ENCODE measurements around the gene SLC38A10. TPM values are rescaled to one million over a fixed set of nuclear protein-coding genes. Genes with fewer than 3 reads are reported as not detected.

The SLC38A10 gene
- total RNA-seq, 3 donors from 2014 or later: 45.7 to 58.6 (median 53.9) TPM

DNA sequence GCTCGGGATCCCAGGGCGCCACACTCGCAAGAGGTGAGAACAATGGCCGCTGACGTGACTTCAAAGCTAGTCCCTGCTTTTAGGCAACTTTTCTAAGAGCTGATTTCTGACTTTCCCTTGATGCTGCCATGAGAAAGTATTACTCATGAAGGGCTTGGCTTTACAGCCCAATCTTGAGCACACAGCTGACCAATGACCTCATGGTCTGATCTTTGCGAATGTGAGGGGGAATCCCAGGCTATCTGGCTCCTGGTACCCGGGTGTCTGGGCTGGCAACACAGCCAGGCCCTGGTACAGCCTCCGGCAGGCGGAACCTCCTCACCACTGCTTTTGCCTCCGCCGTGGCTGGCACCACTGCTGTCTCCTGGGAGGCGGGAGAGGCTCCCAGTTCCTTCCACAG lies 38.5 kb downstream of the SLC38A10 start:
- Mint-ChIP-seq H3K4me1 (ENCODE audit: low read depth) (peaks cover 3% of the 10 kb centered on the region), H3K36me3 (ENCODE audit: insufficient read depth) (peaks cover 14% of the 10 kb centered on the region), H3K27me3 (ENCODE audit: low read depth) (no peaks in the 10 kb centered on the region), H3K4me3 (no peak overlapping the region), H3K9me3 (no peaks in the 10 kb centered on the region)
- ATAC-seq (no peak), DNase-seq (no peak)

DNA sequence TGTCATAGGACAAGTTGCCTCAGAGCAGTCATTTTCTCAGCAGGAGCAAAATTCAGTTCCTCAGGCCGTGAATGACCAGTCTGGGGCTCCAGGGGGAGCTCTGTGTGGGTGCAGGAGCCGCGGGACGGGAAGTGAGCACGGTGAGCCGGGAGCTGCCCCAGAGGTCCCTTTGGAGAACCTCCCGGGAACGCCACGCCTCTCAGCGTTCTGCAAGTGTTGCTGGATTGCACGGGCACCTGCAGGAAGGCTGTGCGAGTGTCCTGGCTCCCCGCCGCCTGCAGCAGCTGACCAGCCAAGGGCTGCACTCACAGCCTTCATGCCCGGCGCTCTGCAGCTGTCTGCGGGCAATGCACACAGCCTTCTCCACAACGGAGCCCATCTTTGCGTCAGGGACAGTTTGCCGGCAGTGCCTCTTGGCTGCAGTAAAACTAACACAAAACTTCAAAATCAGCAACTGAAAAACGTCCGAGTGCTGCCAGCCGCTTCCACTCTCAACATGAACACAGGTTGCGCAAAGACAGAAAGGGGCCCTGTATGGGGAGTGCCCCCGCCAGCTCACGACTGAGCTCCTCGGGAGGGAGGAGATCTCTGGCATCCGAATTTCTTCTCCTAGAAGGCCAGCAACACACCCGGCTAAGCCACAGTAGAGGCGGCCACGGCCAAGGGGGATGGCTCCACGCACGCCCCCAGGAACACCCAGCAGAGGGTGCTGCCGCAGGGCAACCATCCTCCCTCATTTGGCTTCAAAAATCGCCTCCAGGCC lies 40.0 kb downstream of the SLC38A10 start:
- Mint-ChIP-seq H3K36me3 (ENCODE audit: insufficient read depth) (peaks cover 20% of the 10 kb centered on the region), H3K9me3 (no peaks in the 10 kb centered on the region), H3K27me3 (ENCODE audit: low read depth) (no peaks in the 10 kb centered on the region), H3K4me3 (no peak overlapping the region), H3K4me1 (ENCODE audit: low read depth) (peaks cover 3% of the 10 kb centered on the region)
- no peak for DNase-seq
- ATAC-seq: no peak

DNA sequence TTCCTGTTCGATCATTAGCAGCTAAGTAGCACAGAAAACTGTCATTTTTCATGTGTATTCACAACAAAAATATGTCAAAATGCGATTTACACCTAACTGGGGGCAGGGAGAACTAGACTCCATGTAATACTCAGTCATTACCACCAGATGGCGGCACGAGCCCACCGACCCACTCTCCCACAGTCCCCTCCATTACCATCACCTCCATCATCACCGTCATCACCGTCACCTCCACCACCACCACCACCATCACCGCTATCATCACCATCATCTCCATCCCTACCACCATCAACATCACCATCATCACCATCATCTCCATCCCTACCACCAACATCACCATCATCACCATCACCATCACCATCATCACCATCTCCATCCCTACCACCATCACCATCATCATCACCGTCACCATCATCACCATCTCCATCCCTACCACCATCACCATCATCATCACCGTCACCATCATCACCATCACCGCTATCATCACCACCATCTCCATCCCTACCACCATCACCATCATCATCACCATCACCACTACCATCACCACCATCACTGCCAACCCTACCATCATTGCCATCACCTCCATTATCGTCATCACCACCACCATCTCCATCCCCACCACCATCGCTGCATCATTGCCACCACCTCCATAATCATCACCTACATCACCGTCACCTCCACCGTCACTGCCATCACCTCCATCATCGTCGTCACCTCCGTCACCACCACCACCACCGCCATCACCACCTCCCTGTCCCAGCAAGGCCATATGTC lies 41.6 kb downstream of the SLC38A10 start:
- DNase-seq (peak; percentile 58), ATAC-seq (peak; percentile 77 to 81)
- Mint-ChIP-seq H3K27me3 (ENCODE audit: low read depth) (no peaks in the 10 kb centered on the region), H3K36me3 (ENCODE audit: insufficient read depth) (peaks cover 23% of the 10 kb centered on the region), H3K4me1 (ENCODE audit: low read depth) (peaks cover 3% of the 10 kb centered on the region), H3K9me3 (no peaks in the 10 kb centered on the region), H3K4me3 (no peak overlapping the region)

DNA sequence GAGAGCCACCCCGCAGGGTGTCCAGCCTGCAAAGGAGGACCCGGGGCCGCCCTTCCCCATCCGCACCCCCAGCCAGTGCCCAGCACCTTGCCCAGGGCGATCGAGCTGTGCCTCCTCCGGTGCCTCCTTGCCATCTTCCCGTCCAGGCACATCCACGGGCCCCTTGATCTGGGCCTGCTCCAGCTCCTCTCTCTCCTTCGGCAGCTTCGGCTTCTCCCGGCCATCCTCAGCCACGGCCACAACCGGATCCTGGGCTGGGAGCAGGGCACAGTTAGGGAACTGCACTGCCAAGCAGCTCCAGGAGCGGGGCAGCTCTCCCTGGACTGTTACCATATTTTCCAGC lies 42.1 kb downstream of the SLC38A10 start:
- no peaks in the 10 kb centered on the region for H3K27me3 Mint-ChIP-seq (ENCODE audit: low read depth)
- no peak for ATAC-seq
- peaks cover 3% of the 10 kb centered on the region for H3K4me1 Mint-ChIP-seq (ENCODE audit: low read depth)
- no peak for DNase-seq
- H3K4me3 Mint-ChIP-seq: no peak overlapping the region
- no peaks in the 10 kb centered on the region for H3K9me3 Mint-ChIP-seq
- H3K36me3 Mint-ChIP-seq (ENCODE audit: insufficient read depth): peaks cover 23% of the 10 kb centered on the region

DNA sequence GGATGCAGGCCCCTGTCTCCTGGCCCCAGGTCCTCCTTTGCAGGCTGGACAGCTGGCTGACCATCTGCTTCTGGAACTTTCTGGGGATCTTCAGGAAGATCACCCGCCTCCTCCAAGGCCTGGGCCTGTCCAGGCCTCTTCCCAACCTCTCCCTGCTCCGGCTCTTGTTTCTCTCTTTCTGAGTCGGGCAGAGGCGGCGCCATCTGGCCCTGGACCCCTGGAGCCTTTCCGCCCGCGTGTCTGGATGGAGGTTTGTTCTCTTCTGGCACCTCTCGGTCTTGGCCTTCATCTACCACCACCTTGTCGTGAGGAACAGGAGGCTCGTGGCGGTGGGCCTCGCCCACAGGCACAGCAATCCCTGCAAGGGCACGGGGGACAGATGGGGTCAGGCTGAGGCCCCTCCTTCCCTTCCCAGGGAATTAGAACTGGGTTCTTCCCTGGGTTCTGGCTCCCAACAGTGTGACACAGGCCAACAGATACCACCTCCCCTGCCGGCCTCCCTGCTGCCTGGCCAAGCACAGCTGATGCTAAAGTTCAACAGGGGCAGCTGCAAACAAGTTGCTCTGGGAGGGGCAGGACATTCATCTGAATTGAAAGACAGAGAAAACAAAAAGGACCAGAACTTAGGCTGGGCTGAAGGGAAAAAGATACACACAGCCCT lies 42.7 kb downstream of the SLC38A10 start:
- Mint-ChIP-seq H3K9me3 (no peaks in the 10 kb centered on the region), H3K27me3 (ENCODE audit: low read depth) (no peaks in the 10 kb centered on the region), H3K4me3 (no peak overlapping the region), H3K4me1 (ENCODE audit: low read depth) (peaks cover 3% of the 10 kb centered on the region), H3K36me3 (ENCODE audit: insufficient read depth) (peaks cover 22% of the 10 kb centered on the region)
- no peak for DNase-seq
- no peak for ATAC-seq

DNA sequence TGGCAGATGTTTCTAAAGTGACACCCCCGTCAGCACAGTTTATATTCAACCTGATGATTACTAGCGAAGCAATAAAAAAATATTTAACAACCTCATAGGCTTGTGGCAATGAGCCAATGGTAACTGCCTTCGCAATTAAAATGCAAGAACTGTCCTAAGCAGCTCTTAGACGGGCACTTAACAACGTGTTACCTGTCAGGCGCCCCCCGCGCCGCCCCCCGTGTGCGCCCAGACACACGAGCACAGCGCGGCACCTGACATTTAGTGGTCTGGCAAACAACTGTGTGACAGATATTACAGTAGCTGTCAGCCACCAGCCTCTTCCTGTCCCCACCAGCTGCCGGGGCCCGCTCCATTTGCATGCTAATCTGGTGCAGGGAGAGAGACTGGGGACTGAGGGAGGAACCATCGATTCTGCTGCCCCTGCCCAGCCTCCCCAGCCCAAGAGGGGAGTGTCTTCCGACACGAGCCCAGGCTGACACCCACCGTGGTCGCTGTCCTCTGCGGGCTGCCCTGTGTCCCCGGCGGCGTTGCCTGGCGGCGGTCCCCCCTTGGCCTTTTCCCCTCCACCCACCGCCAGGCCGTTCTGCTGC lies 43.3 kb downstream of the SLC38A10 start:
- peaks cover 3% of the 10 kb centered on the region for H3K4me1 Mint-ChIP-seq (ENCODE audit: low read depth)
- ATAC-seq (no peak), DNase-seq (no peak)
- H3K9me3 Mint-ChIP-seq: no peaks in the 10 kb centered on the region
- no peaks in the 10 kb centered on the region for H3K27me3 Mint-ChIP-seq (ENCODE audit: low read depth)
- peaks cover 21% of the 10 kb centered on the region for H3K36me3 Mint-ChIP-seq (ENCODE audit: insufficient read depth)
- no peak overlapping the region for H3K4me3 Mint-ChIP-seq

DNA sequence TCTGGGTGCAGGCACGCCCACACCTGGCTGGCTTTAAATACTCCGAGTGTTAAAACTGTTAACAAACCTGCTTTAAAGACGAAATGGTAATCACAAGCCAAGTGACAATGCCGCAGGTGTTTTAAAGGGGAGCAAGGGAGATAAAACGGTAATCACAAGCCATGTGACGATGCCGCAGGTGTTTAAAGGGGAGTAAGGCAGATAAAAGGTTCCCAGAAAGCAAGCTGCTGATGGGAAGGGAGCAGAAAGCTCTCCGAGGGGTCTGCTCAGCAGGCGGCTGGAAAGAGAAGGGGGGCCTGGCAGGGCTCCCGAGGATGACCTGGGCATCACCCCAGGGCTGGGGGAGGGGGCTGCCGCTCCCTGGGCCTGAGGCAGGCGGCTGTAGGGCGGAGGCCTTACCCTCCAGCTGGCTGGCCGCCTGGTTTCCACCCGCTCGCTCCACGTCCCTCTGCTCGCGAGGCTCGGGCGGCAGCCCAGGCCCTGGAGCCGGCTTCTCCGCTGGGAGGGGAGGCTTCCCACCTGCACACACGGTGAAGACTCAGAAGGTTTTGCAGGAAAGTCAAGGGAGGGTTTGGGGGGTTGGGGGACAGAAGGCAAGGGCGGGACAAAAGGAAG lies 43.9 kb downstream of the SLC38A10 start:
- no peaks in the 10 kb centered on the region for H3K9me3 Mint-ChIP-seq
- no peaks in the 10 kb centered on the region for H3K27me3 Mint-ChIP-seq (ENCODE audit: low read depth)
- ATAC-seq (no peak), DNase-seq (no peak)
- H3K4me3 Mint-ChIP-seq: no peak overlapping the region
- H3K36me3 Mint-ChIP-seq (ENCODE audit: insufficient read depth): peaks cover 21% of the 10 kb centered on the region
- peaks cover 3% of the 10 kb centered on the region for H3K4me1 Mint-ChIP-seq (ENCODE audit: low read depth)

DNA sequence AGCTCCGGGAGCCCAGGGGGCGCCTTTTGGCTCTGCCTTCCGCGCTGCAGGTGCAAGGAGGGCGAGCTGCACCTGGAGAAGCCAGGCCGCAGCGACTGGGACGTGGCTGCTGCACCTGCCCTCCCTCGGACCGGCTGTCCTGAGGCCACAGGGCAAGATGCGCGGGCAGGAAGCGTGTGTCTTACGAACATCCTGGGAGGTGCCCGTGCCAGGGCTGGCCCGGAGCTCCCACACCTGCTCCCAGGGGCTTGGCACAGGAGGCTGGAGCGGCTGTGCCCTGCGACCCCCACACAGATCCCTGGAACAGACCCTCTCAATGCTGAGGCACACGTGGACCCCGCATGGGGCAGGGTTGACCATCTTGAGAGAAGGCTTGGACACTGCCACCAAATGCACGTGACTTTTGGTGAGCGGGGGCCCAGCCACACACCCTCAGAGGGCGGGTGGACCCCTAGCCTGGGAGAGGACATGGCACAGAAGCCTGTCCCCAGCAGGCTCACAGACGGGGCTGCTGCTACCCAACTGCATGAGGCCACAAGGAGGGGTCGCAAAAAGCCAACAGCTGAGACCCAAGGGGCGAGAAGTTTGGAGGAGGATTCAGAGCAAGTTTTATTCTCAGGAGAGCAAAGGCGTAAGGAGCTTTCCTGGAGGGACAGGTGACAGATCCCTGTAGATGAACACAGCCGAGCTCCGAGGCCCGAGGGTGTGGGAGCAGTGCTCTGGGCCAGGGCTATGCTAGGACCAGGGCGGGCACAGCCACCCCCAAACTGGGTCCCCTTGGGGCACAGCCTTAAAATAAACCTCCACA lies 44.6 kb downstream of the SLC38A10 start:
- DNase-seq (no peak), ATAC-seq (no peak)
- H3K36me3 Mint-ChIP-seq (ENCODE audit: insufficient read depth): peaks cover 21% of the 10 kb centered on the region
- H3K9me3 Mint-ChIP-seq: no peaks in the 10 kb centered on the region
- no peaks in the 10 kb centered on the region for H3K27me3 Mint-ChIP-seq (ENCODE audit: low read depth)
- no peak overlapping the region for H3K4me3 Mint-ChIP-seq
- peaks cover 3% of the 10 kb centered on the region for H3K4me1 Mint-ChIP-seq (ENCODE audit: low read depth)

DNA sequence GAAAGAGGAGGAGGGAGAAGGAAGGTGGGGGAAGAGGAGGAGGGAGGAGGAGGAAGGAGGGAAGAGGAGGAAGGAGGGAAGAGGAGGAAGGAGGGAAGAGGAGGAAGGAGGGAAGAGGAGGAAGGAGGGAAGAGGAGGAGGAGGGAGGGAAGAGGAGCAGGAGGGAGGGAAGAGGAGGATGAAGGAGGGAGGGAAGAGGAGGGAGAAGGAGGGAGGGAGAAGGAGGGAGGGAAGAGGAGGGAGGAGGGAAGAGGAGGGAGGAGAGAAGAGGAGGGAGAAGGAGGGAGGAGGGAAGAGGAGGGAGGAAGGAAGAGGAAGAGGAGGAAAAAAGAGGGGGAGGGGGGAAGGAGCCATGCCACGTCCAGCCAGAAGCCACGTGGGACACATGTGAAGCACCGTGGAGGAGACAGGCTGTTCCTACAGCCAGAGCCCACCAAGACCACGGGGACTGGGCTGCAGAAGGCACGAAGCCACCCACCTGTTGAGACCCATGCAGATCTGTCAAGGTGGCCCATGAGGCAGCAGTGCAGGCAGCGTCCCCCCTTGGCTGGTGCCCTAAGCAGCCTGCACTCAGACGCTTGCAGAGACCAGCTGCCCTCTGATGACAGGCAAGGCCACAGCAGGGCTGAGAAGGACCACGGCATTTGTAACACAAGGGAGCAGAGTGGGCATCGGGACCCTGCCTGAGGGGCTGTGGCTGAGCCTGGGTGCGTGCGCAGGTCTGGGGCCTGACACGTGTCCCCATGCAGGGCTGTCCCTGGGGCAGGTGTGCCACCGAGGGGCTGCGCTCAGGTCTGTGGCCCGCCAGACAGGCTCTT lies 45.7 kb downstream of the SLC38A10 start:
- ATAC-seq (no peak), DNase-seq (no peak)
- Mint-ChIP-seq H3K4me1 (ENCODE audit: low read depth) (peaks cover 9% of the 10 kb centered on the region), H3K9me3 (no peaks in the 10 kb centered on the region), H3K4me3 (no peak overlapping the region), H3K27me3 (ENCODE audit: low read depth) (no peaks in the 10 kb centered on the region), H3K36me3 (ENCODE audit: insufficient read depth) (peaks cover 21% of the 10 kb centered on the region)

DNA sequence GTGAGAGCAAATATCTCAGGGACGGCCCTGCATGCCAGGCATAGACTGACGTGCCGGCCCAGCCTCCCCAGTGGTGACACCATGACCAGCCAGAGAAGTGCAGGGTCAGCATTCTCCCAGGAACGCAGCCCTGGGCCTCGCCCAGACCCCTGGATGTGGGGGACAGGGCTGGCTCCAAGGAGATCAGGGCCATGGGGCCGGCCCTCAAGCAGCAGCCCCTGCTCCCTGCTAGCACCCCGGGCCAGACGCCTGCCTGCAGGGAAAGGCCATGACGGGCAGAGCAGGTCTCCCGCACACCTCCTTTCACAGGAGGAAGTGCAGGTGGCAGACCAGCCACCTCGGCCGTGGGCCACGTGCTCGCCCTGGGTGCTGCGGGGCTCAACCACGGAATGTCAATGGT lies 46.5 kb downstream of the SLC38A10 start:
- DNase-seq: no peak
- Mint-ChIP-seq H3K27me3 (ENCODE audit: low read depth) (no peaks in the 10 kb centered on the region), H3K36me3 (ENCODE audit: insufficient read depth) (peaks cover 20% of the 10 kb centered on the region), H3K9me3 (no peaks in the 10 kb centered on the region), H3K4me3 (no peak overlapping the region), H3K4me1 (ENCODE audit: low read depth) (peaks cover 9% of the 10 kb centered on the region)
- ATAC-seq: no peak

DNA sequence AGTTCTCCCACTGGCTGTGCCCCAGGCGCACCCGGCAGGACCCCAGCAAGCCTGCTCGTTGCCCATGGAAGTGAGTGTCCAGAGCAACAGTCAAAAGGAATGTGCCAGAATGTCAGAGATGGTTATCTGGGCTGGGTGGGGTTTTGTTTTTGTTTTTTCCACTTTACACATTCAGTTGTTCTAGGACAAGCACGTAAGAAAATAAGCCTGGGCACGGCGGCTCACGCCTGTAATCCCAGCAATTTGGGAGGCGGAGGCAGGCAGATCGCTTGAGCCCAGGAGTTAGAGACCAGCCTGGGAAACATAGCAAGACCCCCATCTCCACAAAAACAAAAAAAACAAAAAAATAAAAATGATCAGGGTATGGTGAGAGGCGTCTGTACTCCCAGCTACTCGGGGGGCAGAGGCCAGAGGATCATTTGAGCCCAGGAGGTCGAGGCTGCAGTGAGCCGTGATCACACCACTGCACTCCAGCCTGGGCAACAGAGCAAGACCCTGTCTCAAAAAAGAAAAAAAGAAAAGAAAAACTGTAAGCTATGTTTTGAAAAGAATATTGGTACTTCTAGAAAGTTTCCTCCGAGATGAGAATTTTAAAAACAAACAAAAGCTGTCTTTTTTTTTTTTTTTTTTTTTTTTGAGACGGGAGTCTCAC lies 47.6 kb downstream of the SLC38A10 start:
- Mint-ChIP-seq H3K27me3 (ENCODE audit: low read depth) (no peaks in the 10 kb centered on the region), H3K9me3 (no peaks in the 10 kb centered on the region), H3K4me3 (no peak overlapping the region), H3K4me1 (ENCODE audit: low read depth) (peaks cover 6% of the 10 kb centered on the region), H3K36me3 (ENCODE audit: insufficient read depth) (peaks cover 10% of the 10 kb centered on the region)
- ATAC-seq: no peak
- DNase-seq: no peak

DNA sequence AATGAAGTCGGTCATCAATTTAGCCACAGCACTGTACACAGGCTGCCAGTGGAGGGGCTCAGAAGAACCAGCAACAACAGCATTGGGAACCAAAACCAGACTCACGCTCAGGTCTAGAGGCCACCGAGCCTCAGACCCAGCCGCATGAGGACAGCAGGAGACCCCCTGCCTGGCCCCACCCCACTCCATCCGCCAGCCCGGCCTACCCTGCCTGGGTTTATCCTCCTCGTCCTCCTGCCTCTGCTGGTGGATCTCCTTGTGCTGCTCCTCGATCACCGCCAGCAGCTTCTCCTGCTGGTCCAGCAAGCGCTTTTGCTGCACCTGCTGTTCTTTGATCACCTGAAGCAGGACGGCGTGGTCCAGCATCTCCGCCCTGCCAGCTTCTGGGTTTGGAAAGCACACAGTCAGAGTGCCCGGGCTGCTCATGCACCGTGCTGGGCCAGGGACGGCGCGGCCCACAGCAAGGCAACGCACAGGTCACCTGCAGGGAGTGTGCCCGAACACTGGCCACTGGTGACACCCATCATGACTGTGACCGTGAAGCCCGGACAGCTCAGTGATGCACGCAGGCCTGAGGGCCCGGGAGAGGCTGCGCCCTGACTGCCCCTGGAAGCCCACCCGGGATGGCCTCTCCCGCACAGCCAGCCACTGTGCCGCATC lies 48.3 kb downstream of the SLC38A10 start:
- Mint-ChIP-seq H3K36me3 (ENCODE audit: insufficient read depth) (peaks cover 9% of the 10 kb centered on the region), H3K4me1 (ENCODE audit: low read depth) (peaks cover 10% of the 10 kb centered on the region), H3K9me3 (no peaks in the 10 kb centered on the region), H3K27me3 (ENCODE audit: low read depth) (no peaks in the 10 kb centered on the region), H3K4me3 (no peak overlapping the region)
- no peak for ATAC-seq
- no peak for DNase-seq

Data from activated T-cell treated with anti-CD3 and anti-CD28 coated beads, Interleukin-2, amount 50 U/mL, for 4 hours (primary cell).